Ishikawa (cell line): Measurements from ENCODE around the gene CIROP.

ENCODE experiments used
- EGR1 ChIP-seq: IDR thresholded peaks from 2 replicates; pipeline ENCODE4 v1.6.1; 2012
- FOXM1 ChIP-seq: IDR thresholded peaks from 2 replicates; pipeline ENCODE4 v1.6.1; 2012; ENCODE audit warnings: low read depth, borderline replicate concordance
- NFIC ChIP-seq: IDR thresholded peaks from 2 replicates; pipeline ENCODE4 v1.6.1; 2012
- RAD21 ChIP-seq: IDR thresholded peaks from 2 replicates; pipeline ENCODE4 v1.6.1; 2012; ENCODE audit warnings: low read depth
- REST ChIP-seq: IDR thresholded peaks from 2 replicates; pipeline ENCODE4 v1.6.1; 2012; ENCODE audit warnings: low read depth, mild to moderate bottlenecking
- TAF1 ChIP-seq: IDR thresholded peaks from 2 replicates; pipeline ENCODE4 v1.6.1; 2012; ENCODE audit warnings: low read depth, mild to moderate bottlenecking
- TEAD4 ChIP-seq: IDR thresholded peaks from 2 replicates; pipeline ENCODE4 v1.6.1; 2012
- ZBTB7A ChIP-seq: IDR thresholded peaks from 2 replicates; pipeline ENCODE4 v1.6.1; 2012; ENCODE audit warnings: low read depth
- TF ChIP-seq, protein P1 (sequence below): IDR thresholded peaks from 2 replicates; pipeline ENCODE4 v1.6.1; 2012

DNA sequence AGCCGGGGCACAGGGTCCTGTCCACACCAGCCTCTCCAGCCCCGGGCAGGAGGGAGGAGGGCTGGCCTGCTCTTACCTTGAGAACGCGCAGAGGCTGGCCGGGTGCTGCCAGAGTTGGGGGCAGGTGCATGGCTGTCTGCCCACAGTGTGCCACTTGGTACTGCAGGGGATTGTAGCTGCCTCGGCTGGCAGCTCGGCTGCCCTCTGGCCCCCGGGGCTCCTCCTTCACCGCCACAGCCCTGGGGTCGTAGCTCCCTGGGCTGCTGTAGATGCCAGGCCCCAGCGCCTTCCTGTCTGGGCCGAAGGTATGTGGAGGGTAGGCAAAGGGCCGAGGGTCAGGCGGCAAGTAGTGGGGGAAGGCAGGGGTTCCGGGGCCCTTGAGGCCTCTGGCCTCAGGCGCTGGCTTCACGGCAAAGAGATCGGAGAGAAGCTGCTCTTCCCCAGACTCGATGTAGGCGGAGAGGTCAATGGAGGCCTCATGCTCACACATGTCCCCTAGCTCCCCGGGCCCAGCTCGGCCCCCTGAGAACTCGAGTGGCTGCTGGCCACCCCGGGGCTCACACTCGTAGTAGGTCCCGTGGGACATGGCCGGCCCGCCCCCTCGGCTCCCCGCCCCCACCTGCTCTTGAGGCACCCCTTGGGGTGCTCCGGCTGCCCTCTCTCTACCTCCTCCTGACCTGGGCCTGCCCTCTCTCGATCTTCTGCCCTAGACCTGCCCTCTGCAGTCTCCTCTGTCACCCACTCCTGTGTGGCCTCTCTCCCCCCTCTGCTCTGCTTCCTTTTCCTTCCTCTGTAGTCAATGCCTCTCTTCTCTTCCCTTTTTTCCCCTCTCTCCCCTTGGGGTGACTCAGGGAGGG, 13.9 kb upstream of the CIROP start, which contains the start of gene CEBPE:
- TF ChIP-seq NFIC (no peak), TEAD4 (no peak), FOXM1 (no peak), ZBTB7A (no peak), RAD21 (no peak), EGR1 (no peak), REST (no peak), TAF1 (no peak)
- TF ChIP-seq, protein P1, sequence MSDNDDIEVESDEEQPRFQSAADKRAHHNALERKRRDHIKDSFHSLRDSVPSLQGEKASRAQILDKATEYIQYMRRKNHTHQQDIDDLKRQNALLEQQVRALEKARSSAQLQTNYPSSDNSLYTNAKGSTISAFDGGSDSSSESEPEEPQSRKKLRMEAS = no peak
